RKO (cell line): ENCODE measurements around the gene MON1B.
"Not testable (repeated sequence)": the region's sequence is repeated elsewhere in the genome, so short reads cannot be mapped to it uniquely, and the experiment has no call there.

ENCODE experiments used
- DNase-seq: peaks from one replicate; pipeline ENCODE4 v3.0.0-alpha.2; 2016; ENCODE audit warnings: low spot score

The MON1B gene

DNA sequence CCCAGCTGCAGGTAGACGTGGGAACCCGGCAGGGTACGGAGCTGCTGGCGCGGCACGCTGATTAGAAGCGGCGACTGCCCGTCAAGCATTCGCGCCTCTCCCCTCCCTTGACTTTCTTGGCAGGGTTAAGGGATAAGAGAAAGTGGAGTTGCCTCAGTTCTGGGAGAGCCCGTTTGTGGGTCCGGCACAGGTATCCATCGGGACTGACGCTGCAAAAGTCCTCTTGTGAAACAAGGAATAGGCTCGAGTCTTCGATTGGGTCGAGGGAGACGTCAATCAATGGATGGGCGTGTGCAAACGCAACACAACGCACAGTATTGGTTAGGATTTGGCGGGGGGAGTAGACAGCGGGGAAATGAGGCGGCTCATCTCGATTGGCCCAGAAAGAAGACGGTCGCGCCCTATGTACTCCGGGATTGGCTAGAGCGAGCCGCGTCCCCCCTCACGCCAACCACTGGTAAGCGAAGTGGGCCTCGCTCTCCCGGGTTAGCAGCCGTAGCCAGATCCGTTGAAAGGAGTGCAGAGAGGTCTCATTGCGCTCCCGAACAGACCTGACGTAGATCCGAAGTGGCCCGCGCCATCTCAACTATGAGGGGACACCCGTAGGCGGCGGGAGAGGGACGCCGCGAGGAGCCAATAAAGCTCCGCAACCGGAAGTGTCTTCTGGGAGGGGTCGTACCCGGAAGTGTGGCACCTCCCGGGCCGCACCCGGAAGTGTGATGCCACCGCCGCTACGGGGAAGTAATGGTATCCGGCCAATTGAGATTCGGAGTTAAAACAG lies at the start of gene MON1B:
Gene MON1B, plus strand, starts transcription at position 713 of the 781 bp plus-strand sequence. CDS start 296 bp downstream, outside the sequence.
- peak; percentile 98 for DNase-seq

DNA sequence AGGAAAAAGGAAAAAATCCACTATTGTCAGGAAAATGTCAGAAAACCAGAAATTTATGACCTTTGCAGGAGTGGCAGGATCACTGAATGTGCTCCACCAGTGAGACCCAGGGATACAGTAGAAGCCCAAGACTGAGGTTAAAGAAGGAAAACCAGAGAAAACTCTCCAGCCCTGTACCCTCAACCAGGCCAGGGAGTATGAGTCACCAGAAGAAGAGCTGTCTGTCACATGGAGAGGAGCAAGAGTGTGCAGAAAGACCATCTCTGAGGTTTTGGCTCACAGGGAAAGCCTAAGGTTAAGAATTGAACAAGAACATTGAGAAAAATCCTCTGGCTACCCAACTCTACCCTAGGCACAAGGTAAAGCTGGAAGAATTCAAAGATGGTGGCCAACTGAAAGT lies 47.6 kb upstream of the MON1B start:
- no peak for DNase-seq

DNA sequence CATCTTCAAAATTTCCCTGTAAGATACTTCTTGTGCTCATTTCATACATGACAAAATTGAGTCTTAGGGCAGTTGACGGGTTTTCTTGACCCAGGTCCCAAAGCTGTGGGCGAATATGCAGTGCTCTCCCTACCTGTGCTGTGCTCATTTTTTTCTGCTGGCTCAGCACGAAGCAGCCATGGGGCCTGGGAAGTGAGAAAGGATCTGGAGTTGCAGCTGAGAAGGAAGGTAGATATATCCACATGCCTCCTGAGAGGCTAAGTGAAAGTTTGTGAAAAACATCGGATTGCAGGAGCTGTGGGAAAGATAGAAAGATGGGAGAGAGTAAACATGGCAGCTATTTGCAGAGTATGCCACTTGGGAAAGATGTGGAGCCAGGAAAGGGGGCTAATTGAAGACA lies 42.9 kb upstream of the MON1B start:
- DNase-seq, result no peak

DNA sequence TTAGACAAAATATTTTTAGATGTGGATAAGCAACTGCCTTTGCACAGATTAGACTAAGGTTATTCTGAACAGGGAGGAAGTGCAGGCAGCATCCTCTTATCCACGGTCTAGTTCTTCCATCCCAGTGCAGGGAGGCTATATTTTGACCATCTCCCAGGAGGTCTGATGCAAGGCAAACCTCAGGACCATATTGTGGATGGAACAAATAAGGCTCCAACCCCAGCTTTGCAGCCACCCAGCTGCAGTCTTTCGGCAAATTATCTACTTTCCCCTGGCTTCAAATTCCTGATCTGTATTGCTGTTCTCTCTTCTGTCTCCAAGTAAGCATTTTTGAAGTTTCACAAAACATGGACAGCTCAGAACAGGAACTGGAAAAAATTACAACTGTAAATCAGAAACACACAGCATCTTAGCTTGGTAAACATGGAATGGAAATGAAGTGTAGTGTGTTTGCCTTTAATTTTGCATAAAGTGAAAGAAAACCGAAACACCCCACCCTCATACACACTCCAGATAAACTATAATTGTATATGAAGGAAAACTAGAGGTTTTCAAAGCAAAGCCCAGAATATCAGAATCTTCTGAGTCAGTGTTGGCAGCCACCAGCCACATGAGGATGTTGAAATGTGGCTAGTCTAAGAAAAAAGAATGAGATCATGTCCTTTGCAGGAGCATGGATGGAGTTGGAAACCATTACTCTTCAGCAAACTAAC lies 33.5 kb upstream of the MON1B start:
- no peak for DNase-seq

DNA sequence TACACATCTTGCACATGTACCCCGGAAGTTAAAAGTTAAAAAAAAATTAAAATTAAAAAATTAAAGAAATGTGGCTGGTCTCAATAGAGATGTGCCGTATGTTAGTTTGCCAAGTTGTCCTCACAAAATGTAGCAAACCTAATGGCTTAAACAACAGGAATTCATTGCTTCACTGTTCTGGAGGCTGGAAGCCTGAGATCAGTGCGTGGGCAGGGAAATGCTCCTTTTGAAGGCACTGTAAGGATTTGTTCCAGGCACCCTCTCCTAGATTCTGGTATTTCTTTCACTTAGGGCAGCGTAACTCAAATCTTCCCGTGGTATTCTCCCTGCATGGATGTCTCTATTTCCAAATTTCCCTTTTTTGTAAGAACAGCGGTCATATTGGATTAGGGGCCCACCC lies 32.7 kb upstream of the MON1B start:
- DNase-seq, result no peak

DNA sequence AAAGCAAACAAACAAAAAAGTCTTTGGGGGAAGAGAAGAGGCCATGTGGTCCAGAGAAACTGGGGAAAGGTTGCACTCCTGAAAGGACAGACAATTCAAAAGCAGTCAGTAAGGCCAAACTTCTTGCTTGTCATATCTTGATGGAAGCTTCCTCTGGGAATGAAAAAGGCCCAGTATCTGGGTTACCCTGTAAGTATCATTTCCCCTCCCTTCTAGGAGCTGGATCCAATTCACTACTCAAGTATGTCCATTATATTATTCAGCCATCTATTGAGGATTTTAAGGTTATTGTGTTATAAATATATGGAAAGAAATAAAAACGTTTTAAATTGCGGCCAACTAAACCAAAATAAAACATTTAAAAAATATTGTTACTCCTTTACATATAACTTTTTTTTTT lies 26.0 kb upstream of the MON1B start:
- no peak for DNase-seq

DNA sequence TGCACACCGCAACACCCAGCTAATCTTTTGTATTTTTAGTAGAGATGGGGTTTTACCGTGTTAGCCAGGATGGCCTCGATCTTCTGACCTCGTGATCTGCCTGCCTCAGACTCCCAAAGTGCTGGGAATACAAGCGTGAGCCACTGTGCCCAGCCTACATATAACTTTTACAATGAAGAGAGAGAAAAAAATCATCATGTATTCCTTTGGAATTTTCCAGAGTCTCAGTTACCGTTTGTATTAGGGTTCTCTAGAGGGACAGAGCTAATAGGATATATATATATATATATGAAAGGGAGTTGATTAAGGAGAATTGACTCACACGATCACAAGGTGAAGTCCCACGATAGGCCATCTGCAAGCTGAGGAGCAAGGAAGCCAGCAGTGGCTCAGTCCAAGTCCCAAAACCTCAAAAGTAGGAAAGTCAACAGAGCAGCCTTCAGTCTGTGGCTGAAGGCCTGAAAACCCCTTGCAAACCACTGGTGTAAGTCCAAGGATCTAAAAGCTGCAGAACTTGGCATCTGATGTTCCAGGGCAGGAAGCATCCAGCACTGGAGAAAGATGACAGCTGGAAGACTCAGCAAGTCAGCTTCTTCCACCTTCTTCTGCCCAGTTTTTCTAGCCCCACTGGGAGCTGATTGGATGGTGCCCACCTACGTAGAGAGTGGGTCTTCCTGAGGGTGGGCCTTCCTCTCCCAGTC lies 25.3 kb upstream of the MON1B start:
- not testable (repeated sequence) for DNase-seq

DNA sequence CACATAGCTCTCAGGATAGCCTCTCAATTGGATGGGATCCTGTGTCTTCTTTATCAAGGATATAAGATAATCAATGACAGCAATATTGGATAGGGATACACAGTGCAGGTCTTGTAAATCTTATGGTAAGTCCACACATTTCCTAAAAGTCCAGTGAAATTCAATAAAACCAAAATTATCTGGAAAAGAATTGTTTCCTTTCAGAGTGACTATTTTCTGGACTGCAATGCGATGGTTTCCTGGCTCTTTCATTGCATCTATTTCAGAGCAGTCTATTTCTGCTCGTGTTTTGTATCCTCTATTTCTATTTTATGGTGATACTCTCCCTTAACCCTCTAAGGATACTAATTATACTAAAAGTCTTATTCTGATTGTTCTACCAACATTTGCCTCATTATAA lies 24.3 kb upstream of the MON1B start:
- DNase-seq, result no peak

DNA sequence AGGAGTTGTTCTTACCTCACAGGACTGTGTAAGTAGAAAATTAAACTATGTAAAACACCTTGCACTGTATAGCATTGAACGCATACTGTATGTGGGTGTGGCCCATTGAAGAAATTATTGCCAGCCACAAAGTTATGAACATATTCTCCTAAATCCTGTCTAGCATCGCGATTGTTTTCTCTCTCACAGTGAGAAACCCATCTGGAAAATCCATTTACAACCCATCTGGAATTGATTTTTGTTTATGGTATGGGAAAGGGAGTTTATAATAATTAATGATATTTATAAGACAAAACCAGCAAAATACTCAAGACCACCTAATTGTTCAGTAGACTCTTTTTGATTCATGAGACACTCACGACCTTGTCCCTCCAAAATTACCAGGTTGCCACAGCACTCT lies 22.1 kb upstream of the MON1B start:
- no peak for DNase-seq

DNA sequence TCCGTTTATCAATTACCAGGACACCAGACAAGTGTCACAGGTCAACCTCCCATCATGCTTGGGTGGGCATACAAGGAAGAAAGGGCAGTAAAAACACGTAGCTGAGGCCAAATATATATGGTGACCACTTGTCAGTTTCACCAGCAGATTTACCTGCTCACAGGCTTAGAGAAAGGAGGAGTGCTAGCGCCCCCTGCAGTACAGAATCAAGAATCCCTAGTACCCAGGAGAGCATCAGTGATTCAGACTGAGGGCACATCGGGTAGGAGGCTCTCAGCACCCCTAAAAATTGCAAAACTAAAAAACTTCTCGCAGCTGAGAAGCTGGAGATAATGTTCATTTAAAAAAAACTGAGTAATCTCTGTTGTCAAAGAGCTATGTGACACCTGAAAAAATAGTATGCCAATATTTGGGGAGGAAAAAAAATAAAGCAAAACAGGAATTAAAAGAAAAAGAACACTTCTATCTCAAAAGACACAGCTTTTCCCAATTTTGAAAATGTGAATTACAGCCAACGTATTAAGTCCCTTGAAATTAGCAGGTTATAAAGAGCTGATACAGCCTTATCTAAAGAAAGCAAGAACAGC lies 21.2 kb upstream of the MON1B start:
- DNase-seq, result peak; percentile 51

DNA sequence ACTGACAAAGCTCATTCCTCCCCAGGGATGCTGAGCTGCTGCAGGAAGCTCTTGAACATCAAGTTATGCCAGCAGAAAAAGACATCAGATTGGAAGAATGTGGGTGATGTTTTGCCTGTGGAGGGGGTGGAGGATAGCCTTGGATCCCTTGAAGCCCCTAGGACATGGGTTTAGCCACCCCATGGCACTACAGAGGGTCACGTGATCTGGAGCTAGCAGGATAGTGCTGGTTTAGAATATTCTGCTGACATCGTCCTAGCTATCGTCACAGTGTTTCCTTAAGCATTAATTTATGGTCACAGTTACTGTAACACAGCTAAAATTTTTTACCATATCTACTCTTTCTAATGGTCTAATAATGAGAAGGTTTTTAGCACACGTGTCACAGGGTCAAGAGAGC lies 20.2 kb upstream of the MON1B start:
- no peak for DNase-seq

DNA sequence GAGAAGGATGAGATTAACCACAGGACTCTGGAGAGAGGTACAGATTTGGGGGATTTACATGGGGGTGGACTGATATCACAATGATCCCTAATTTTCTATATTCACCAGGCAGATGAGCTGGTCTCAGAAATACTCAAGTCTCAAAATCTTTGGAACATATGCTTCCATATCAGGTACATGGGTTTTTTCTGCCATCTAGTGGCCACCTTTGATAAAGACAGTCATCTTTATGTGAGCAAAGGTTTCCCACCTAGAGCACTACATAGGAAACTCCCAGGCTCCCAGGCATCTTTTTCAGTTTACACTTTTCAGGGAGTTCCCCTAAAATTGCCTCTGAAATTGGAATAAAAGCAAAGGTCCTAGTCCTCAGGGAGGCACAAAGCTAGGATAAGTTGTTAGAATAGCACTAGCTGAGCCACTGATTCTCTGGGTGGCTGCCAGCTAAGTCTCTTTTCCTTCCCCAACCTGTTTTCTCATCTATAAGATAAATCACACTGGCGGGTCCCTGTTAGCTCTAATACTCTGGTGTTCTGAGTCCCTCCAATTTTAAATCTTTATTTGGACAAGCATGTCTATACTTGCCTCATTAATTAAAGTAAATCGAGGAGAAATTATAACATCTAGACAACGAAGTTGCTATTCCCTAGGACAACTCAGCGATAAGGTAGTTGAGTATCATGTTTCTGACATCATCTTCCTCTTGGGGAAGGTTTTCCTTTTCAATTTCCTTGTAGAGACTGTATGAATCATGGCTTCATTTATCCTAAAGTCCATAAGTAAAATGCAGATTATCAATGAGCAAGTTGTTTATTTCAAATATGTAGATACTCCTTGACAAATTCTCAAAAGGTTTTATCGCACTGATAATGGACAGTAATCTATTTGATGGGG lies 19.0 kb upstream of the MON1B start:
- DNase-seq, result peak; percentile 70

DNA sequence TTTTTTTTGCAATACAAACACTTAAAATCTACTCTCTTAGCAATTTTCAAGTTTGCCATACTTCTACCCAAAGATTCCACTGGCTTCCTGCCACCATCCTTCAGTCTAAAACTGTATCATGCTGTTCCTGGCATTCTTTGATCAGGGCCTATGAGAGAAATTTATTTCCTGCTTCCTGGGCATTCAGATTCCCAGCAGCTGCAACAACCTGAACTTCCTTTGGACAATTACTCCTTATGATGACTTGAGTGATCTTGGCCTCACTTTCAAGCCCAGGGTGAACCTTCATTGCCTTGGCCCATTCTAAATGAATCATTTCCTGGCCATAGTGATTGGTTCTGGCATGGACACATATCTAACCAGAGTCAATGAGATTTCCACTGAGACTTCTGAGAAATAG lies 18.0 kb upstream of the MON1B start:
- no peak for DNase-seq

DNA sequence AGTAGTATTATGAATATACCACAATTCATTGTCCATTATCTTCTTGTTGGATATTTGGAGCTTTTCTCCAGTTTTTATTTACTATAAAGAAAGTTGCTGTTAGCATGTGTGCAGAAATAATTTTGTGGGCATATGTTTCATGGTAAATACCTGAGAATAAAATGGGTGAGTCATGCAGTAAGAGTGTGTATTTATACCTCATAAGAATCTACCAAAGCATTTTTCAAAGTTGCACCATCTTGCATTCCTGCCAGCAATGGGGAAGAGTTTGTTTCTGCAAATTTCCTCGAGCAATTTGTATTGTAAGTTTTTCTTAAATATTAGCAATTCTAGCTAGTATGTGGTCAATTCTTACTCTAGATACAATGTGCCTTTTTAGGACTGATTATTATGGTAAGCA lies 7.9 kb upstream of the MON1B start:
- no peak for DNase-seq

DNA sequence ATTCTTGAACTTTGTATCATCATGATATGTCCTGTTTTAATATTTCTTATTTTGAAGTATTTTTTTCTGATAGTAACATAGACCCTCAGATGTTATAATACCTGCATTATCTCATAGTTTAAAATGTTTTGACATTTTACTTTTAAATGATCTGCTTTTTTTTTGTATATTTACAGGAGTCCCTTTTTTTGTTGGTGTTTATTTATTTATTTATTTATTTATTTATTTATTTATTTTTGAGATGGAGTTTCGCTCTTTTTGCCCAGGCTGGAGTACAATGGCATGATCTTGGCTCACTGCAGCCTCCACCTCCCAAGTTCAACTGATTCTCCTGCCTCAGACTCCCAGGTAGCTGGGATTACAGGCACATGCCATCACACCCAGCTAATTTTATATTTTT lies 4.7 kb upstream of the MON1B start:
- DNase-seq, result not testable (repeated sequence)

DNA sequence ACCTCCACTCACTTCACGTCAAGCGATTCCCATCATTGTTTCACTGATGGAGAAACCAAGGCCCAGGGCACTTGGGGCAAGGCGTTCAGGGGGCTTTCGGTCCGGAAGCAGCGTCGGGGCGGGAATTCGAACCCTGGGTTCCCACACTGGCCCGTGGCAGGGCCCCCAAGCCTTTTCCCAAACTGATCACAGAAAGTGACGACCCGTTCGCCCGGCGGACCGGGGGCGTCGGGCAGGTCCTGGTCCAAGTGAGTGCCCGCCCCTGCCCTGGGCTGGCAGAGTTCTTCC lies 856 bp upstream of the MON1B start:
- DNase-seq, result no peak

DNA sequence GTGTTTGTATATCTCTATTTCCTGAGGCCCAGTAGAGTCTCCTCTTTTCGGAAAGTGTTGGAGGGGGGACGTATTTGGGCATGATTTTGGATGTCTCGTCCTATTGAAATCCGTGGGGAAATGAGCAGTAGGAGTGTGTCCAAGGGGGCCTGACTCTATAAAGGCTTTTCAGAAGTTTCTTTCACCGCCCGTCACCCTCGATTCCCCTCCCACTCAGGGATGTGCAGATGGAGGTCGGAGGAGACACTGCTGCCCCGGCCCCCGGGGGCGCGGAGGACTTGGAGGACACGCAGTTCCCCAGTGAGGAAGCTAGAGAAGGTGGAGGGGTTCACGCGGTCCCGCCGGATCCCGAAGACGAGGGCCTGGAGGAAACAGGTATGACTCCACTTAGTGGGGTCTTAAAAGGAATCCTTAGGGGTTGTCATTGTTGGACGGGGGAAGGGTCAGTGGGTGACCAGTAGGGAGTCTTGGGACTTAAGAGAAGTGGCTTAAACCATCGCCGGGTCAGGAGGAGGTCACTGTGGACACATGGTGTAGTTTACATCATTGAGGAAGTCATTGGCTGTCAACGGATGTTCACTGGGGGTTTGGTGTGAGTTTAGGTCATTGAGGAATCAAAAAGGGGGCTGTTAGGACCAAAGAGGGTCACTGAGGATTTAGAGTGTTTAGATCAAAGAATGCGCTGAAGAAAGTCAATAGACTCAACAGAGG lies 424 bp downstream of the MON1B start:
- peak; percentile 65 for DNase-seq

DNA sequence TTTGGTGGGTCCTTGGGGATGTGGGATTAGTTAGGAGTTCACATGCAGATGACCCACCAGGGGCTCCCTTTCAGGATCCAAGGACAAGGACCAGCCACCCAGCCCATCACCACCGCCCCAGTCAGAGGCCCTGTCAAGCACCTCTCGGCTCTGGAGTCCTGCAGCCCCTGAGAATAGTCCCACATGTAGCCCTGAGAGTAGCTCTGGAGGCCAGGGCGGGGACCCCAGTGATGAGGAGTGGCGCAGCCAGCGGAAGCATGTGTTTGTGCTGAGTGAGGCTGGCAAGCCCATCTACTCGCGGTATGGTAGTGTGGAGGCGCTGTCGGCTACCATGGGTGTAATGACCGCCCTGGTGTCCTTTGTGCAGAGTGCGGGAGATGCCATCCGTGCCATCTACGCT lies 2.4 kb downstream of the MON1B start:
- DNase-seq, result no peak

DNA sequence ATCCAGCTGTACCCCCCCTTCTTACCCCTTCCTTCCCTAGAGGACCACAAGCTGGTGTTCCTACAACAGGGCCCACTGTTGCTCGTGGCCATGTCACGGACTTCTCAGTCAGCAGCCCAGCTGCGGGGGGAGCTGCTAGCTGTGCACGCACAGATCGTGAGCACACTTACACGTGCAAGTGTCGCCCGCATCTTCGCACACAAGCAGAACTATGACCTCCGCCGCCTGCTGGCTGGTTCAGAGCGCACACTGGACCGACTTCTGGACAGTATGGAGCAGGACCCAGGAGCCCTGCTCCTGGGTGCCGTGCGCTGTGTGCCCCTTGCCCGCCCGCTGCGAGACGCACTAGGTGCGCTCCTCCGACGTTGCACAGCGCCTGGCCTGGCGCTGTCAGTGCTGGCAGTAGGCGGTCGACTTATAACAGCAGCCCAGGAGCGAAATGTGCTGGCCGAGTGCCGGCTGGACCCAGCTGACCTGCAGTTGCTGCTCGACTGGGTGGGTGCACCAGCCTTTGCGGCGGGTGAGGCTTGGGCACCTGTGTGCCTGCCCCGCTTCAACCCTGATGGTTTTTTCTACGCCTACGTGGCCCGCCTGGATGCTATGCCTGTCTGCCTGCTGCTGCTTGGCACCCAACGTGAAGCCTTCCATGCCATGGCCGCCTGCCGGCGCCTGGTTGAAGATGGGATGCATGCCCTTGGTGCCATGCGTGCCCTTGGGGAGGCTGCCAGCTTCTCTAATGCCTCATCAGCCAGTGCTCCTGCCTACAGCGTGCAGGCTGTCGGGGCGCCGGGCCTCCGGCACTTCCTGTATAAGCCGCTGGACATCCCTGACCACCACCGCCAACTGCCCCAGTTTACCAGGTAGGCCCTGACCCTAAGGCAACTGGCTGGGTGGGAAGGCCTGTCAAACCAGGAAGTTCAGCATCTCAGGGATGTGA lies 3.6 kb downstream of the MON1B start:
- DNase-seq, result no peak

DNA sequence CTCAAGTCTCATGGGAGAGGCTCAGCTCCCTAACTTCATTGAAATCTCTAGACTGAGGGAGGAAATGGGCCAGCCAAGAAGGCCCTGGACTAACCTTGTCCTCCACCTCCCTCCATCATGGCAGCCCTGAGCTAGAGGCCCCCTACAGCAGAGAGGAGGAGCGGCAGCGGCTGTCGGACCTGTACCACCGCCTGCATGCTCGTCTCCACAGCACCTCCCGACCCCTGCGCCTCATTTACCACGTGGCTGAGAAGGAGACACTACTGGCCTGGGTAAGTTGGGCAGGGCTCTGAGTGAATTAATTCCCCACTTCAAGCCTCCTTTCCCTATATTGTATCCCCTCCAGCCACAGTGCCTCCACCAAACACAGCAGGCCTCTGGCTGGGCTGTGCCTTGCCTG lies 4.4 kb downstream of the MON1B start:
- no peak for DNase-seq
